ENCODE results near the gene ELAPOR2.

The ELAPOR2 gene

GRCh38 chr7:87038993-87039690 lies 20.3 kb downstream of the ELAPOR2 start:
- H3K27ac ChIP-seq, result peak overlapping the region; percentile 88
- TF ChIP-seq CTCF (IDR thresholded peaks at IDR 0.05), result no peak
- no peak for TF ChIP-seq ZFX (IDR thresholded peaks at IDR 0.05; ENCODE audit: borderline replicate concordance)

- no peak for TF ChIP-seq ZFX (IDR thresholded peaks at IDR 0.05; ENCODE audit: borderline replicate concordance)
- no peak for TF ChIP-seq CTCF (IDR thresholded peaks at IDR 0.05)
- H3K27ac ChIP-seq, result no peak overlapping the region
Observed at GRCh38 chr7:87036985-87037384, 22.5 kb downstream of the ELAPOR2 start.

- no peak overlapping the region for H3K27ac ChIP-seq
- no peak for TF ChIP-seq CTCF (IDR thresholded peaks at IDR 0.05)
- no peak for TF ChIP-seq ZFX (IDR thresholded peaks at IDR 0.05; ENCODE audit: borderline replicate concordance)
Observed at GRCh38 chr7:87032604-87033339, 26.7 kb downstream of the ELAPOR2 start.

GRCh38 chr7:87029078-87029477 lies 30.4 kb downstream of the ELAPOR2 start:
- no peak overlapping the region for H3K27ac ChIP-seq
- TF ChIP-seq ZFX (IDR thresholded peaks at IDR 0.05; ENCODE audit: borderline replicate concordance) (no peak), CTCF (IDR thresholded peaks at IDR 0.05) (no peak)

- no peak overlapping the region for H3K27ac ChIP-seq
- no peak for TF ChIP-seq CTCF (IDR thresholded peaks at IDR 0.05)
- no peak for TF ChIP-seq ZFX (IDR thresholded peaks at IDR 0.05; ENCODE audit: borderline replicate concordance)
Observed at GRCh38 chr7:87028636-87029035, 30.8 kb downstream of the ELAPOR2 start.

GRCh38 chr7:87027900-87028299 lies 31.6 kb downstream of the ELAPOR2 start:
- H3K27ac ChIP-seq, result no peak overlapping the region
- TF ChIP-seq ZFX (IDR thresholded peaks at IDR 0.05; ENCODE audit: borderline replicate concordance), result no peak

- no peak overlapping the region for H3K27ac ChIP-seq
- TF ChIP-seq ZFX (IDR thresholded peaks at IDR 0.05; ENCODE audit: borderline replicate concordance), result no peak
- no peak for TF ChIP-seq CTCF (IDR thresholded peaks at IDR 0.05)
Observed at GRCh38 chr7:87021285-87021684, 38.2 kb downstream of the ELAPOR2 start.

Measured in 22Rv1 (cell line).